Suprapubic skin (tissue), 4 donors: ENCODE data around the gene ANKS1A.

Experiments
- POLR2A ChIP-seq, 2 donors: fragments of 450-650 bp; IDR thresholded peaks; one replicate each; pipeline ENCODE4 v1.6.1; 2017; ENCODE audit warnings: antibody characterized with exemption in 2 of 2, mild to moderate bottlenecking in 2 of 2, moderate library complexity in 2 of 2
- POLR2AphosphoS5 ChIP-seq, 3 donors: sonication (generic); formaldehyde crosslinking; IDR thresholded peaks; one replicate each; pipeline ENCODE4 v1.6.1; 2017; ENCODE audit warnings: antibody characterized with exemption in 3 of 3
- TF ChIP-seq, protein P1 (sequence below), 2 donors: fragments of 200-600 bp in 1 of 2; fragments of 450-650 bp in 1 of 2; sonication (generic) in 1 of 2; IDR thresholded peaks; one replicate each; pipeline ENCODE4 v1.5.1; 2016 to 2019; ENCODE audit warnings: antibody characterized with exemption in 2 of 2, mild to moderate bottlenecking in 1 of 2, moderate library complexity in 1 of 2

- TF ChIP-seq, protein P1, sequence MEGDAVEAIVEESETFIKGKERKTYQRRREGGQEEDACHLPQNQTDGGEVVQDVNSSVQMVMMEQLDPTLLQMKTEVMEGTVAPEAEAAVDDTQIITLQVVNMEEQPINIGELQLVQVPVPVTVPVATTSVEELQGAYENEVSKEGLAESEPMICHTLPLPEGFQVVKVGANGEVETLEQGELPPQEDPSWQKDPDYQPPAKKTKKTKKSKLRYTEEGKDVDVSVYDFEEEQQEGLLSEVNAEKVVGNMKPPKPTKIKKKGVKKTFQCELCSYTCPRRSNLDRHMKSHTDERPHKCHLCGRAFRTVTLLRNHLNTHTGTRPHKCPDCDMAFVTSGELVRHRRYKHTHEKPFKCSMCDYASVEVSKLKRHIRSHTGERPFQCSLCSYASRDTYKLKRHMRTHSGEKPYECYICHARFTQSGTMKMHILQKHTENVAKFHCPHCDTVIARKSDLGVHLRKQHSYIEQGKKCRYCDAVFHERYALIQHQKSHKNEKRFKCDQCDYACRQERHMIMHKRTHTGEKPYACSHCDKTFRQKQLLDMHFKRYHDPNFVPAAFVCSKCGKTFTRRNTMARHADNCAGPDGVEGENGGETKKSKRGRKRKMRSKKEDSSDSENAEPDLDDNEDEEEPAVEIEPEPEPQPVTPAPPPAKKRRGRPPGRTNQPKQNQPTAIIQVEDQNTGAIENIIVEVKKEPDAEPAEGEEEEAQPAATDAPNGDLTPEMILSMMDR (IDR thresholded peaks at IDR 0.05) = no peak
- TF ChIP-seq POLR2A (IDR thresholded peaks at IDR 0.05) (no peak), POLR2AphosphoS5 (IDR thresholded peaks at IDR 0.05) (no peak)
These were observed 175.2 kb downstream of the ANKS1A start for GRCh38 chr6:35064290-35064689.
